Endothelial cell of coronary artery (primary cell): ENCODE results near the gene PCNX1. TPM values are rescaled to one million over a fixed set of nuclear protein-coding genes. Genes with fewer than 3 reads are reported as not detected.

Experiments used
- total RNA-seq: library from RNA; depleted of rRNA; stranded (reverse); fragments of >200 nt; gene quantifications from 2 replicates; pipeline ENCODE4 v1.2.3, GENCODE V29; 2014

PCNX1 gene
- 28.5 and 39.3 TPM in 2 replicates for total RNA-seq

DNA sequence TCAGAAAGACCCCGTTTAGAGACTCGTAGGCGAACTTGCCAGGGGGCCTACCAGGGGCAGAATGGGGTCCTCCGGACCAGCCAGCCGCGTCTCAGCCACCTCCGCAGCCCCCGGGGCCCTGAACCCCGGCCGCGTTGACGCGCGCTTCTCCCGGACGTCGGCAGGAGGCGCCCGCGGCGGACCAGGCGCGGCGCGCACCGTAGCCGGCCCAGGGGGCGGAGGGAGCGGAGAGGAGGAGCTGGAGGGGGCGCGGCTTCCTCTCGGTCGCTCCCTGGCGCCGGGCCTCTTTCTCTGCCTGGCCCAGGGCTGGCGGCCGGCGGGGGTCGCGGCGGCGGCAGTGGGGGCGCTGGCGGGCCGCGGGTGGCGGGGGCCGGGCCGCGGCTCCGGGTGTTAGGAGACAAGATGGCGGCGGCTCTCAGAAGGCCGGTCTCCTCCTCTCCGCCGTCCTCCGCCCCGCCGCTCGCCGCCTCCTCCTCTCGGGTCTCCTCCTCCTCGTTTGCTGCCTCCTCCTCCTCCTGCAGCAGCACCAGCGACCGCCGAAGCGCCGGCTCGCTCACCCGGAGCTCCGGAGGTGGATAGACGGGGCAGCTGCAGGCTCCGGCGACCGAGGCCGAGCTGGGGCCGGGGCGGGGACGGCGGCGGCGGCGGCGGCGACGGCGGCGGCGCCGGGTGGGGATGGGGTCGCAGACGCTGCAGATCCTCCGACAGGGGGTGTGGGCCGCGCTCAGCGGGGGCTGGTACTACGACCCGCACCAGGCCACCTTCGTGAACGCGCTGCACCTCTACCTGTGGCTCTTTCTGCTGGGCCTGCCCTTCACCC, at the start of gene PCNX1:
Gene PCNX1, plus strand, starts transcription at position 284 of the 820 bp plus-strand sequence. Its CDS starts 392 bp downstream, at position 676.

Other genes with a start within 250 kb of the PCNX1 start
- gene MAP3K9, start 97.9 kb upstream of the PCNX1 start, total RNA-seq: under 0.01 TPM in 1 of 2 replicates, not detected in the other